ENCODE results near the gene TMEM108.

TMEM108 gene

DNA sequence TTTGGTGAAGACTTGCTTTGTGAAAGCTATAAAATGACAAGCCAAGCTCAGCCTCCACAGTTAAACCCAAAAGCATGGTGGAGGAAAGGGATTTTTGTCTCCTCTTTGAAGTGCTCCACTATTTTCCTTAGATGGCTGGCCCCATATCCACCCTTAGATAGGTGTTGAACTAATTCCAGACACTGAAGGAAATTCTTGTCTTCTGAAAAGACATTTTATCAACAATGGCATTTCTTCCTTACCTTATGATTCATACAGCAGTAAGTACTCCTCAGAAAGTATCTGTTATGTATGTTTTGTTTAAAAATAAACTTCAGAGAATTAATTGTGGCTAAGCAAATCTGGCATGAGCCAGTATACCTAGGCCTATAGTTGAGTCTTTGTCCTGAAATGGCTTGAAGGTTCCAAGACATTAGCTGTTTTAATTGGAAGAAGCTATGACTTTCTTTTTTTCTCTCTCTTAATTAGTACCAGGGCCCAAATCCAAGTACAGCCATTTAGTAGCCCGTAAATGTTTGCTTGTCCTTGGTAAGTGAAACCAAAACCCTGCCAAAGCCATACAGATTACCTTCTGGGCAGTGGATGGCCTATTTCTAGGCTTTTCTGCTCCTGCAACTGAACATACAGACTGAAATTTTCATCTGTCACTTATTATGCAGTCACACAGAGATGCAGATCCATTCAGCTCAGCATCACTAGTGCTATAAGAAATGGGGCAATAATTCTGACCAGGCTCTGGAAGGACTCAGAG lies 356.5 kb downstream of the TMEM108 start:
- DNase-seq = no peak

DNA sequence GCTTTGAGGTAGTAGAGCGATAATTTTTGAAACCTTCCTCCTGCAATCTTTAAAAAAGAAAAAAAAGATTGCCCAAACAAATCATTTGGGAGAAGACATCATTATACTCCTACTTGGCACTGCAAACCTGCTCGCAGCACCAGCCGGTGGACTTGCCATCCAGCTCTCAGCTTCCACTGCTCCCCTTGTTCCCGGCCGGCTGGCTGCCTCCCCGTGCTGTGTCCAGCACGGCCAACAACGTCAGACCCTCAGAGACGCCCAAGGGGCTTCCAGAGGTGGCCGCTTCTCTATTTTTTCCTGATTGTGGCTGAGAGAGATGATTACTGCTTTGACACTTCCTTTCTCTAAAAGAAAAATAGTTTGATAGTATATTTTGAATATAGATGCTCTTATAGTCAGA lies 358.7 kb downstream of the TMEM108 start:
- DNase-seq = no peak

DNA sequence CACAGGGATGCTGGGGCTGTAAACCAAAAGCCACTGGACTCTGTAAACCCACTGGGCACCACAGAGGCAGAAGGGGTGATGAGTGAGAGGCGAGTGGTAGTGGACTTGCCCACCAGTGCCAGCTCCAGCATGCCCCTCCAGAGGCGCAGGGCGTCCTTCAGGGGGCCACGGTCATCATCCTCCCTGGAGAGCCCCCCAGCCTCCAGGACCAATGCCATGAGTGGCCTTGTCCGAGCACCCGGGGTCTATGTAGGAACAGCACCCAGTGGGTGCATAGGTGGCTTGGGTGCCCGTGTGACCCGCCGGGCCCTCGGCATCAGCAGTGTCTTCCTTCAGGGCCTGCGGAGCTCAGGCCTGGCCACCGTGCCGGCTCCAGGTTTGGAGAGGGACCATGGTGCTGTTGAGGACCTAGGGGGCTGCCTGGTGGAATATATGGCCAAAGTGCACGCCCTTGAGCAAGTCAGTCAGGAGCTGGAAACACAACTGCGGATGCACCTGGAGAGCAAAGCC lies 361.9 kb downstream of the TMEM108 start, which contains the start of gene BFSP2:
BFSP2 (plus strand) TSS at position 51 of the 510 bp plus-strand sequence; CDS start at position 79, 28 bp downstream.
- DNase-seq = no peak

DNA sequence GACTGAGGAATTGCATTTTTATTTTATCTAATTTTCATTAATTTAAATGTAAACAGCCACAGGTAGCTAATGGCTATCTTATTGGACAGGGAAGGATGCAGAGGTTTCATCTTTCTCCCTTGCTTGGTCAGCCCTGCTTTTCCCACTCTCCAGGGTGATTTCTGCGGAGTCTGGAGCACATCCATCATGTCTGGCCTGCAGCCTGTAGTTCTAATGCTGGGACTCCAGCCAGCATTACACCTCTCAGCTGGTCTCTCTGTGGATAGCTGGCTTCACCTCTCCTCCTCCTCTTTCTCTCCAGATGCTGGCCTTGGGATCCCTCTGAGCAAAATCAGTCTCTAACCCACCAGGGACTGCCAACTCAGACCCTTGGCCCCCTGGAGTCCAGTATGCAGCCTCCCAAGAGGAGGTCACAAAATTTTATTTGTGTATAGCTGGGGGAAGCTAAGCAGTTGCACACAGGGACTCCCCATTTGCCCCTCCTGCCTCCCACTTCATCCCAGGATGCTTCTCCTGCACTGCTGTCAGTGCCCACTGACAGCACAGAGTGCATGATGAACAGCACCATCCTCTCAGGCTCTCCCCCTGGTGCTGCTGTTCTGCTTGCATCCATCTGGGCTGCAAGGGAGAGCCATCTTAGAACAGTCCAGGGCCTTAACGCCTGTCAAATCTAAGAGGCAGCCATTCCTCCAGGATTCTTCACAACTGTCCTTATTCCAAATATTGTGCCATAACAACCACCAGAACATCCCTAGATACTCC lies 363.4 kb downstream of the TMEM108 start:
- DNase-seq = no peak

DNA sequence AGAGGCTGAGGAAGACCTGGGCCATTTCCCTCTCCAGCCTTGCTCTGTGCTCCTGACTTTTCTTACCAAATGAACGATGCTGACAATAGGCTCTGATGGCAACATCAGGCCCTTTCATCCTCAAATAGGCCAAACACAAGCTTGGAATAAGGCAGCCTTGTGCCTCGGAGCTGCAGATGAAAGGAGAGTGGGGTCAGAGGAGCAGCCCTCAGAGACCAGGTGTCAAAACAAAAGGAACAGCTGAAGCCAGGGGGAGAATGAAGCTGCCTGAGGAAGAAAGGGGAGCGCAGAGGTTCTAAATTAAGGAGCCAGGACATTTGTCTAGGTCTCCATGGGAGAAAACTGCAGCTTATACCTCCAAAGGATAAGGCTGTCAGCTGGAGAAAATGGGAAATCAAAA lies 366.7 kb downstream of the TMEM108 start:
- DNase-seq = no peak

DNA sequence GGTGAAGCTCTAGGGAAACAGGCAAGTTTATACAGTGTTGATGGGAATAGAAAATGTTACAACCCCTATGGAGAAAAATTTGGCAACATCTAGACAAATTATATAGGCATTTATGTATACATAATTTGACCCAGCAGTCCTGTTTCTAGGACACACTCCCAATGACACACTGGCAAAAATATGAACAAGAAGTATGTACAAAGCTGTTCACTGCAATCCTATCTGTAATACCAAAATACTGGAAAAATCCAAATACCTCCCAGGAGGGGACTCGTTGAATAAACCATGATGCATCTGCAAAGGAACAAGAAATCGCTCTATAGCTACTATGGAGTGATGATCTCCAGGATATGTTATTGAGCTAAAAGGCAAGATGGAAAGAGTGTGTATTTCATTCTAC lies 370.2 kb downstream of the TMEM108 start:
- DNase-seq = no peak

DNA sequence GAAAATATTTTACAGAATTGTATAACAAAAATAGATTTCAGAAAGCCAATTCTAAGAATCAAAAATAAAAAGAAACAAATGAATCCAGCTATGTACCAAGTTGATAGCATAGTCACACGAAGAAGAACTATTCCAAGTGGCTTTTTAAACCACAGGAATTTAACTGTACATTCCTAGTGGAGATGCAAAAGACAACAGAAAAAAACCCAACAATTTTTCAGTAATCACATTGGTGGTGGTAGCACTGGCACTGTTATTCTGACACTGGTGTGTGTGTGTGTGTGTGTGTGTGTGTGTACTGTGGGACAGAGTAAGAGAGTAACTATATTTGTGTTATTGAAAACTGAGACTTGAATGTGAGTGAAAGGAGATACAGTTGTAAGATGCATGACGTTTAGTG lies 370.8 kb downstream of the TMEM108 start:
- DNase-seq = no peak

DNA sequence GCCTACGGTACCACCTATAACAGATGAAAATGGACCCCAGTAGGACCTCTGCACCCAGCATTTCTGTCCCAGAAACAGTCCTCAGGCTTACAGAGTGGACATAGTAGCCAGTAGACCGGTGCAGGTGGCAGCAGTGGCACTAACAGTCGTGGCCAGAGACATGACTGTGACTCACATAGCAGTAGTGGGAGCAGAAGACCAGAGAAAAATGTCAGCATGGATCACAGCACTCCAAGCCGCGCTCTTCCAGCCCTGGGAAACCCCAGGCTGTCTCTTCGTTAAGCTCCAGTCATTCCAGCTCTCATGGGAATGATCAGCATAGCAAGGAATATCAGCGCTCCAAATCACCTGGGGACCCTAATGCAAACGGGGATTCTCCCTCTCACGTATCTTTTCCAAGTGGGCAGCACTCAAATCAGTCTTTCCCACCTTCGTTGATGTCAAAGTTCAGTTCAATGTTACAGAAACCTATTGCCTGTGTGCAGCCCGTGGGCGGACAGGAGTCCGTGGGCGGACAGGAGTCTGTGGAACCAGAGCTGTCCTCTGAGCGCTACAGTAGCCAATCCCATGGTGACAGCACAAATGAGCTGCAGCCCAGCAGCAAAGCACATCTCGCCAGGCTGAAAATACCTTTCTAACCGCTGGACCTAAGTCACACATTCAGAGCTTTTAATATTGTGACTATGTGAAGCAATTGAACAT lies 372.2 kb downstream of the TMEM108 start:
- DNase-seq = no peak

DNA sequence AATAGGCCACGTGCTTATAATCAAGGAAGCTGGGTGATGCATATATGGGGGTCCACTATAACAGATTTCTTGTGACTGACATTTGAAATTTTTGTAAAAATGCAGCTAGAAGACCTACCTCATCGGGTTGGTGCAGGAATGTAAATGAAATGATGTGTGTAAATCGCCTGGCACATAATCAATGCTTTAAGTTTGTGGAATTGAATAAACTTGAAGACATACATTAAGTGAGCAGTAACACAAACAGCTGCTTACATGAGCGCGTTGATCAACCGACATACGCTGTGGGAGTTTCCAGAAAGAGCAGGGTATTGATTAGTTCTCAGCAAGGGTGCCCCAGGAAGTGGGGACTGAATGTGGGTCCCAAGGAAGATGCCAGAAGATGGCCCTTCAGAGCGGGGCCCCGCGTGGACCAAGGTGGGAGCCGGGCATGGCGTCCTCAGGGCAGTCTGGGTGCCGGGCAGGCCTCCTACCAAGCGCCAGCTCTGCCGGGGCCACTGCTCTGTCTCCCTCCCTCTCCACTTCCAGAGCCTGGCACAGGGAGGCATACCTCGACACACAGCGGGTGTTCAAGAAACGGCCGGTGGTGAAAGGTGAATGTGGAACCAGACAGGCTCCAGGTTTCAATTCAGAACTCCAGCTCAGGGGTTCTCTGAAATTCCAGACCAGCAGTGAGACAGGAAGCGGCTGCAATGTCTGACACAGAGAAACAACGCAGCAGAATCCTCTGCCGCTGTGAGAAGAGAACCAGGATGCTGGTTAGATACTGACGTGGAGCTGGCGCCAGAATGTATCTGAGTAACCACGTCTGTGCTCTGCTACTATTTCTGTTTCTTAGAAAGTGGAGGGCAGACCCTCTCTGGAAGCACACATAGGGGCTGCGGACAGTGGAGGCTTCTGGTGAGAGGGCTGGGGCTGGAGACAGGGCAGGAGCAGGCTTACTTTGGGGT lies 374.3 kb downstream of the TMEM108 start:
- DNase-seq = no peak

DNA sequence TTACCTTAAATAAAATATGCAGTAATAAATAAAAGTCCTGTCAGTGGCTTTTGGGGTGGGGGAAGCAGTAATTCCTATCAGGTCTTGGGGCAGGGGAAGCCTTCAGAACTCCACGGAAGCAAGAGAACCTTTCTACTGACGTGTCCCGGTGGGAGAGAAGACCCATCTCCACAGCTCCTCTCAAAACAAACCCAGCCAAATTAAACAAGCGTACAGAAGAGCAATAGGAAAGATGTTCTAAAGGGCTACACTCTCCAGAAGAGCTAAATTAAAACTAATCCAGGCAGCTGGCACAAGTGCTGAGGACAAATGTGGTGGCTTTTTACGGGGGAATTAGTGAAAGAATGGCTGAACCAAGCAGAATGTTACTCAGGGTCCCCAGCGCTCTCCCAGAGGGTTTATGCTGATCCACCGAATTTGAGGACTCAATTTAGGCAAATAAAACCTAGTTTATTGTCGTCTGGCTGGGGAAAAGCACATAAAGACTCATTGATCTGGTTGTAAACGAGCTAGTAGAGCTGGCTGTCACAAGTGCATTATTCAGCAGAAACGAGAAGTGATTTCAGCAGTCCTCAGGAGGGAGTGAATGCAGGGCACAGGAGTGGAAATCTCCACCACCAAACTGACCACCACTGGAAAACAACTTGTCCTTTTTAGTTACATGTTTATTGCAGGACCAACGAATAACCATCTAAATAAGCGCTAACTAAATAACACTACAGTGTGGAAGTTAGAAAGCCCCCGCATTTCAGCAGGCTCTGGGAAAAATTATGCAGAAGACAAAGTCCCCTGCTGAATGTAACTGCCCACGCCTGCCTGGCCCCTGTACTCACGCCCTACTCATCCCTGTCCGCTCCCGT lies 375.2 kb downstream of the TMEM108 start:
- no peak for DNase-seq

DNA sequence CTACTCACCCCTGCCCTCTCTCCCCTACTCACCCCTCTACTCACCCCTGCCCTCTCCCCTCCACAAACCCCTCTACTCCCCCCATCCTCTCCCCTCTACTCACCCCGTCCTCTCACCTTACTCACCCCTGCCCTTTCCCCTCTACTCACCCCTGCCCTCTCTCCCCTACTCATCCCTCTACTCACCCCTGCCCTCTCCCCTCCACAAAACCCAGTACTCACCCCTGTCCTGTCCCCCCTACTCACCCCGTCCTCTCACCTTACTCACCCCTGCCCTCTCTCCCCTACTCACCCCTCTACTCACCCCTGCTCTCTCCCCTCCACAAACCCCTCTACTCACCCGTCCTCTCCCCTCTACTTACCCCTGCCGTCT lies 375.8 kb downstream of the TMEM108 start:
- no peak for DNase-seq

DNA sequence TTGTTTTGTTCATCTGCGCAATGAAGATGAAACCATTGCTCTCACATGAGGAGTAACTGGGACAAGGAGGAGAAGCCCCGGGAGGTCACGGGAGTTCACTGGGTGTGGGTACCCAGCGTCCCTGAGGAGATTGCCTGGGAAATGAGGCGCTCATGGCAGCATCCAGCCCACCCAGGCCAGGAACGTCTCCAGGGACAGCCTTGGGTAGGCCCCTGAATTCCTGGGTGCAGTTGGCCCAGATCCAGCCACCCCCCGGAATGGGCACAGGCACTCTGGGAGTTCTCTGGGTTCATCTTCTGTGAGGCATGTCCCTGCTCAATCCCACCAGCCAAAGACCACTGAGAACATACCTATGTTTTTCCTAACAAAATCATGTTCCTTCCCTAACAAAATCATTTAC lies 380.2 kb downstream of the TMEM108 start:
- no peak for DNase-seq

DNA sequence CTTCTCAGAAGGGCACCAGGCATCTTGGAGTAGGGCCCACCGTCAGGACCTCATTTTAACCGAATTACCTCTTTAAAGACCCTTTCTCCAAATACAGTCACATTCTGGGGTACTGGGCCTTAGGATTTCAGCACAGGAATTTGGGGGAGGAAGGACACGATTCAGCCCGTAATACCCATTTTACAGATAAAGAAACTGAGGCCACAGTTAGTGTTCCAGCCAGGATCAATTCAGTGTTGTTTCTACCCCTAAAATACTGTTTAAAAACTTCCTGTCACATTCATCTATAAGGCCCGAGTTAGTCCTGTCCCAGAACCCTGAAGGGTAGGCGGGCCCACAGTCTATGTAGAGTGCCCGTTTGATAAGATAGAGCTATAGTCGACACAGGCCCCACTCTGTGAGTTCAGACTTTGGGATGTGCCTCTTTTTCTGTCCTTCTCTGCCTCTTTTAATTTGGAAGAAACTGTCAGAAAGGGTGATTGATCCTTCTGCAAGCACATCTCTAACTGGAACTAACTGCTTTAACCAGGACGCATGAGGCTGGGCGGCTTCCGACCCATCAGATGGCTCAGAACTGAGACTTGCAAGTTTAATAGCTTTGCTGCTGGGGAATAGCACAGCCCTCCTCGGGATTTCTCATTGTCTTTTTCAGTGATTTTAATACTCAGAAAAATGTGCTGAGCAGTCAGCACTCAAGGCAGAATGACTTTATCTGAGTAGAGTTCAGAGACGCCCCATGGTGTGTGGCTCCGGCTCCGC lies 381.1 kb downstream of the TMEM108 start:
- DNase-seq = no peak

DNA sequence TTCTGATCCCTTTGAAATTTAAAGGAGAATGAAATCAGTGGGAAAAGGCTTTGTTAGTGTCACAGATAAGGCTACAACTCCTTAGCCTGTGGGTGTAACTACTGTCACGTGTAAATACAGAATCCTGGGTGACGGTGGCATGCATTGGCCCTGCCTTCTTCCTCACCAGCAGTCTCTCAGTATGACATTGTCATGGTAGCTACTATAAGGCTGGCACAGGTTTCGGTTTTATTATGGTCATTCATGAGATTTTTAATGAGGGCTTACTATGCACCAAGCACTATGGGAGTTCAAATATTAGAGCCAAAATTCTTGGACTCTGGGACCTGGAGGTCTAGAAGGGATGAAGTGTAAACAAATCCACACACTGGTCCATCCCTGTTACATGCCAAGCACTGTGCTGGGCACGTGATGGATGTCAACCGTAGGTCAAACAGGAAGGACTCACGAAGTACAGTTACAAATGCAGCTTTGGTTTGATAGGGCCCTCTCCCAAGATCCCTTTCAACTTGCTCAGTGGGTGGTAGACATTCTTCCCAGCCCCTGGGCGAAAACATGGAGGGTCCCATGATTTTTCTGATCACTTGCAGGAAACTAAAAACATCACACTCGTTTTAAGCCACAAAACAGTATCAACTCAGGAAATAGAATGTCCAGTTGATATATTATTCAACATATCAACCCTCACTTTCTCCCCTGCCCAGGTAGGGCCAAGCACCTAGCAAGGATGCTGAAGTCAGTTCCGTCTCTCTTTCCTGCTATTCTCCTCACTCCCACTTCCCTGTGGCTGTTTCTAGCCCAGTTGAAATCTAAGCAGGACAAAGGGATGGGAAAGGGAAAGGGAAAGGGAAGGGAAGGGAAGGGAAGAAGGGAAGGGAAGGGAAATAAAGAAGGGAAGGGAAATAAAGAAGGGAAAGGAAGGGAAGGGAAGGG lies 387.0 kb downstream of the TMEM108 start:
- no peak for DNase-seq

DNA sequence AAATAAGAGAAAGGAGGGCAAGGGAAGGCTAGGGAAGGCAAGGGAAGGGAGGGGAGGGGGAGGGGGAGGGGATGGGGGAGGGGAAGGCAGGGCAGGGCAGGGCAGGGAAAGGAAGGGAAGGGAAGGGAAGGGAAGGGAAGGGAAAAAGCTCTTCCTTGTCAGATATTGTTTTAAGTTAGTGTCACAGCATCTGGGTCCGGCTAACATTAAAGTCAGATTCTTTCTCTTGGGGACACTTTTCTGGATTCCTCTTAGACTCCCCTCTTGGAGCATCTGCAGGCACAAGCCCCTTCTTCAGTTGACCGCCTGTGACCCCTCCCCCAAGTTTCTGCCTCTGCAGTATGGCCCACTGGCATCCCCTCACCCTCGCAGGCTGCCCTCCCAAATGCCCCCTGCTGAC lies 387.7 kb downstream of the TMEM108 start:
- DNase-seq = no peak

DNA sequence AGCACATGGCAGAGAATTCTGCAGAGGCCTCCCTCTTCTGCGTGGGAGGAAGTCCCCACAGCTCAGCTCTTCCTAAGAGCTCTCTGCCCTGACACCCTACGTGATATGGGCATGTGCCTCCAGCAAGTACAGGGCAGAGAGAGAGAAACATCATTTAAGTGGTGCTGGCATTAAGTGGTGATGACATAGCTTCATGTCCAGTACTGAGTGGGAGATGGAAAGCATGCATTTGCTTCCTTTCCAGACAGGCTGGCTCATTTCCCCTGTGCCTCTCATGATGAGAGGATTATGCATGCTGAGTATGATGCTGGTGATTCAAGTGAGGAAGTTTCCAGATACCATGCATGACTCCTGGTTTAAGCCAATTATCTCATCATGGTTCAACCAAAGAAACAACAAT lies 388.5 kb downstream of the TMEM108 start:
- DNase-seq = no peak

DNA sequence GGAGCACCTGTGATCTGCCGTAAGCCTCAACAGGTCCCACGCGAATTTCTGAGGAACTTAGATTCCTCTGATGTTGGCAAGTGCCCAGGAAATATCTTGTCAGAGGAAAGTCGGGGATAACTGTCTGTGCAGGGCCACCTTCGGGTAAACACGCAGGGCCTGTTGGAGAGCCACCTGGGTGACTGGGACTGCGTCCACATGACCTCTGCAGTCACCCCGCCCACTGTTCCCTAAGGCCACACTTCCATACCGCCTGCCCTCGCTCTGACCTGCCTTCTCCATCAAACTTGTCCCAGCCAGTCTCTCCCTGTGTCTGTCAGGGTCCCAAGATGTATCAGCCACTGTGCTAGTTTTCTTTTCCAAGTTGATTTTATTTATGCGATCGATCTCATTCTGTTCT lies 390.4 kb downstream of the TMEM108 start:
- DNase-seq = no peak

DNA sequence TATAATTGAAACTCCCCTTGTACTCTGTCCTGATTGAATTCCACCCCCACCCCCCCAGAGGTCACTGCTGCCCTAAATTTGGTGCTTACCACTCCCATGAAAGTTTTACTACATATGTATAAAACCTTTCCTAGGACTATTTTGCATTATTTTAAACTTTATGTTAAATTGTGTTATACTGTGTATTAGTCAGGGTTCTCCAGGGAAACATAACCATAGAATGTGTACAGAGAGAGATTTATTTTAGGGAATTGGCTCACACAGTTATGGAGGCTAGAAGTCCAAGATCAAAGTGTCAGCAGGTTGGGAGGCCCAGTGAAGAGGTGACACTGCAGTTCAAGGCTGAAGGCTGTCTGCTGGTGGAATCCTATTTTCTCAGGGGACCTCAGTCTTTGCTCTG lies 390.9 kb downstream of the TMEM108 start:
- no peak for DNase-seq

DNA sequence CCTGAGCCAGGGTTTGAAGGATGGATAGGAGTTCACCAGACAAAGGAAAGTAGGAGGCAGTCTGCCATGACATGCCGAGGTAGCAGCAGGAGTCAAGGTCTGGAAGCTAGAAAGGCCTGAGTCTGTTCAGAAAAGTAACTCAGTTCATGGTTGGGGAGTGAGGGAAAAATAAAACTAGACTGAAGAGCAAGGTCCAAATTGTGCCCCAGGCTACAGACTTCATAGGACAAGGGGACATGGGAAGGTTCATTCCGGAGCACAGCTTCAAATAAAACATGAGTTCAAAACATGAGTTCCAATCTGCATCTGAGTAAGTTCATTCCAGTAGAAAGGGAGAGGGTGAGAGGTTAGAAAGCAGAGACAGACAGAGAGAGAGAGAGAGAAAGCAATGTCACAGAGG lies 401.4 kb downstream of the TMEM108 start:
- no peak for DNase-seq

DNA sequence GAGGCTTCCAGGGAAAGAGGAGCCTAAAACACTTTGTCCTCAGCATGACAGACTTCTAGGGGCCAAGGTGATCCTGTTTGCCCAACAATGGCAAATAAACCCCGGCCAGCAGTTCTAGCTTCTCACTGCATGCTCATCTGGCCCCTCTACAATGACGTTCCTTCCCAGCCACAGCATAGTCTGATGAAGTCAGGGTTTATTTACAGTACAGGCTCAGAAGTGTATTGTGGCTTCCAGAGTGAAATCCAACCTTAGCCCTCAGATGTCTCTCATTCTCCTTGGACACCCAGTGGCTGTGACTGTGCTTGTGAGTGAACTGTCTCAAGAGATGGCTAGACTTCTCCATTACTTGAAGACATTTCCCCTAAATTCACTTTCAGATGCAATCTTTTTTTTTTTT lies 402.5 kb downstream of the TMEM108 start:
- no peak for DNase-seq
